Gastrocnemius medialis (tissue), 4 donors: ENCODE data around the gene TVP23C.

ENCODE experiments used
- POLR2A ChIP-seq, 2 donors: fragments of 450-650 bp; IDR thresholded peaks; one replicate each; pipeline ENCODE4 v1.6.1; 2017; ENCODE audit warnings: antibody characterized with exemption in 2 of 2, mild to moderate bottlenecking in 2 of 2, moderate library complexity in 2 of 2
- TF ChIP-seq, protein P1 (sequence below), 5 experiments: fragments of 450-650 bp in 3 of 5; fragments of 200-600 bp in 2 of 5; sonication (generic) in 2 of 5; IDR thresholded peaks in 4 of 5; conservative IDR thresholded peaks in 1 of 5; 1 replicate in 4 of 5; 2 replicates in 1 of 5; pipeline ENCODE4 v1.5.1; 2016 to 2019; ENCODE audit warnings: antibody characterized with exemption in 5 of 5, mild to moderate bottlenecking in 3 of 5, moderate library complexity in 3 of 5

DNA sequence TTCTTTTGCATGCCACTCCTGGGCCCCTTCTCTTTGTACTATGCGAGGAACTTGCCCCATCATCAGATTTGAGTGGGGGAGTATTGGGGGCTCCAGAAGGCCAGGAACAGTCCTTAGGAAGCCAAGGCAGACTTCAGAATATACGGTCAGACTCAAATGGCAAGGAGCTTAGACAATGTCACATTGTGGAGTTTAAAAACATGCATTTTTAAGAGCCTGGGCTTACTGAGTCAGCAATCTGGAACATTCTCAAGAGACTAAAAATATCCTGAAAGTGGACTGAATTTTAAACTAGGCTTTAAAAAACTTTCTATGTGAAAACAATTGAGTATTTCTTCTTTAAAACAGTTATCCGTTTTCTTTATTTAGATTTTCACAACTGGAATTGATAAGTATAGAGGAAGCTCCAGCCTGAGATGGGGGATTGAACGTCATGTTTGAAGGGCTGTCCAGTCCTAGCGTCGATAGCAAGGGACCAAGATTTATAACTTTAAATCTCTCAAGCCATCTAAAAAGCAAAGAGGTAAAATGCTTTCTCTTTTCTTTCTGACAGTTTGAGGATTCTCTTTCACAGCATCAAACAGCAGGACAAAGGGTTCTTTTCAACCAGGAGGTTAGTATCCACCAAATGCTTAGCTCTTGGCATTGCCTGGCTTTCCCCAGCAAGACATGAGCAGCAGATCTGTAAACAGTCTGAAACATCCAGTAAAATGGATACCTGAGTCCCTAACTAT is 50.1 kb downstream of the TVP23C start:
- no peak for TF ChIP-seq POLR2A (IDR thresholded peaks at IDR 0.05)
- TF ChIP-seq, protein P1, sequence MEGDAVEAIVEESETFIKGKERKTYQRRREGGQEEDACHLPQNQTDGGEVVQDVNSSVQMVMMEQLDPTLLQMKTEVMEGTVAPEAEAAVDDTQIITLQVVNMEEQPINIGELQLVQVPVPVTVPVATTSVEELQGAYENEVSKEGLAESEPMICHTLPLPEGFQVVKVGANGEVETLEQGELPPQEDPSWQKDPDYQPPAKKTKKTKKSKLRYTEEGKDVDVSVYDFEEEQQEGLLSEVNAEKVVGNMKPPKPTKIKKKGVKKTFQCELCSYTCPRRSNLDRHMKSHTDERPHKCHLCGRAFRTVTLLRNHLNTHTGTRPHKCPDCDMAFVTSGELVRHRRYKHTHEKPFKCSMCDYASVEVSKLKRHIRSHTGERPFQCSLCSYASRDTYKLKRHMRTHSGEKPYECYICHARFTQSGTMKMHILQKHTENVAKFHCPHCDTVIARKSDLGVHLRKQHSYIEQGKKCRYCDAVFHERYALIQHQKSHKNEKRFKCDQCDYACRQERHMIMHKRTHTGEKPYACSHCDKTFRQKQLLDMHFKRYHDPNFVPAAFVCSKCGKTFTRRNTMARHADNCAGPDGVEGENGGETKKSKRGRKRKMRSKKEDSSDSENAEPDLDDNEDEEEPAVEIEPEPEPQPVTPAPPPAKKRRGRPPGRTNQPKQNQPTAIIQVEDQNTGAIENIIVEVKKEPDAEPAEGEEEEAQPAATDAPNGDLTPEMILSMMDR (IDR thresholded peaks at IDR 0.05 in 4 of 5, conservative IDR thresholded peaks at IDR 0.05 in 1 of 5): no peak
